BJ (cell line): ENCODE data around the gene CUTA. TPM values are rescaled to one million over a fixed set of nuclear protein-coding genes. Genes with fewer than 3 reads are reported as not detected.
A peak's percentile ranks its signal among the peaks of the same experiment; 100 is the strongest.

Experiments used
- CTCF ChIA-PET: fragments of 350-600 bp; formaldehyde crosslinking; extraction: SDS; loops from one replicate; lab custom pipeline; 2021; ENCODE audit warnings: antibody characterized with exemption, inconsistent platforms; lab: Yijun Ruan, JAX
- POLR2A ChIA-PET: fragments of 300-600 bp; sonication (Branson Sonifier 250); formaldehyde crosslinking; extraction: SDS; loops from one replicate; lab custom pipeline; 2021; ENCODE audit warnings: antibody characterized with exemption; lab: Charles Lee
- DNase-seq: peaks from one replicate; pipeline ENCODE4 v3.0.0-alpha.2; 2011; ENCODE audit warnings: low read depth
- H3K27me3 ChIP-seq: 2 replicates; pipeline ENCODE4 v1.6.0; 2011; ENCODE audit warnings: low read length; ENCODE audit not compliant: control insufficient read depth, insufficient read depth
- H3K36me3 ChIP-seq: 2 replicates; pipeline ENCODE4 v1.5.1; 2011; ENCODE audit warnings: low read length; ENCODE audit not compliant: control insufficient read depth, insufficient read depth
- H3K4me3 ChIP-seq: 2 replicates; pipeline ENCODE4 v1.5.1; 2011; ENCODE audit warnings: low read depth, mild to moderate bottlenecking, control low read depth, low read length
- CTCF ChIP-seq: IDR thresholded peaks from 2 replicates; pipeline ENCODE4 v1.5.1; 2011; ENCODE audit warnings: low read depth, mild to moderate bottlenecking, control low read depth, inconsistent platforms, low read length, moderate library complexity; ENCODE audit not compliant: insufficient read depth
- polyA plus RNA-seq: library from polyadenylated mRNA; depleted of rRNA; stranded (reverse); fragments of >200 nt; gene quantifications from 2 replicates; pipeline ENCODE4 v1.2.3, GENCODE V29; 2011

Gene CUTA
- polyA plus RNA-seq, 1 experiment, result 369 TPM

- peaks cover 3% of the 10 kb centered on the region for H3K36me3 ChIP-seq
- ChIA-PET CTCF (interaction anchor here (0.6 to 1.9 kb wide), 16 partner anchors 9 to 147 kb away, joined by 3 to 19 read pairs (median 4); partner anchors contain the start of gene KIFC1), POLR2A (no interaction called here)
- peak overlapping the region; percentile 42 for H3K4me3 ChIP-seq
- H3K27me3 ChIP-seq, result no peaks in the 10 kb centered on the region
- peak; percentile 28 for DNase-seq
- TF ChIP-seq CTCF, result peak; percentile 72
These were observed 8.0 kb upstream of the CUTA start for GRCh38 chr6:33425668-33426577.

- POLR2A ChIA-PET, result no interaction called here
- no peak for TF ChIP-seq CTCF
- Histone ChIP-seq H3K4me3 (peak overlapping the region; percentile 42), H3K36me3 (peaks cover 3% of the 10 kb centered on the region), H3K27me3 (no peaks in the 10 kb centered on the region)
- no peak for DNase-seq
- CTCF ChIA-PET, result interaction anchor here (0.6 to 1.9 kb wide), 10 partner anchors 8 to 146 kb away, joined by 3 to 19 read pairs (median 5); partner anchors contain the start of gene KIFC1
These were observed 7.2 kb upstream of the CUTA start for GRCh38 chr6:33424855-33425667.

GRCh38 chr6:33423777-33424176 is 5.9 kb upstream of the CUTA start:
- no peaks in the 10 kb centered on the region for H3K27me3 ChIP-seq
- H3K4me3 ChIP-seq, result no peak overlapping the region
- CTCF ChIA-PET, result interaction anchor here (0.7 to 1.0 kb wide), 2 partner anchors 103 to 146 kb away, joined by 3 read pairs; no protein-coding TSS in a partner anchor
- no peak for TF ChIP-seq CTCF
- POLR2A ChIA-PET, result no interaction called here
- no peak for DNase-seq
- H3K36me3 ChIP-seq, result peaks cover 3% of the 10 kb centered on the region

GRCh38 chr6:33421344-33421643 is 3.4 kb upstream of the CUTA start:
- Histone ChIP-seq H3K4me3 (no peak overlapping the region), H3K27me3 (no peaks in the 10 kb centered on the region), H3K36me3 (peaks cover 3% of the 10 kb centered on the region)
- DNase-seq, result no peak
- POLR2A ChIA-PET, result no interaction called here
- no peak for TF ChIP-seq CTCF
- CTCF ChIA-PET, result no interaction called here
